Measurements from ENCODE around the gene POLN. TPM values are rescaled to one million over a fixed set of nuclear protein-coding genes. Genes with fewer than 3 reads are reported as not detected.

The POLN gene
- total RNA-seq, 1 experiment from 2014 or later = 3.5 TPM

GRCh38 chr4:2141022-2141761, 100.7 kb downstream of the POLN start:
- H3K4me1 Mint-ChIP-seq = peaks cover 14% of the 10 kb centered on the region
- ATAC-seq (no peak), DNase-seq (ENCODE audit: low spot score) (no peak)
- no peak overlapping the region for H3K27ac Mint-ChIP-seq
- no peaks in the 10 kb centered on the region for H3K36me3 Mint-ChIP-seq
- ChIA-PET CTCF (interaction anchor here (1.0 to 1.2 kb wide), 2 partner anchors 10 to 46 kb away, joined by 3 to 4 read pairs; no protein-coding TSS in a partner anchor), POLR2A (no interaction called here)
- peaks cover 98% of the 10 kb centered on the region for H3K27me3 Mint-ChIP-seq (ENCODE audit: low read depth)
- no peak for TF ChIP-seq MAX (CRISPR knock-in tag; IDR thresholded peaks at IDR 0.05)
- no peak for TF ChIP-seq GRHL2 (CRISPR knock-in tag; IDR thresholded peaks at IDR 0.05; ENCODE audit: insufficient replicate concordance, severe bottlenecking)
- TF ChIP-seq RELA (CRISPR knock-in tag; IDR thresholded peaks at IDR 0.05; ENCODE audit: borderline replicate concordance) = no peak
- TF ChIP-seq JAZF1 (CRISPR knock-in tag; IDR thresholded peaks at IDR 0.05) = no peak
- TF ChIP-seq NR2C2 (CRISPR knock-in tag; IDR thresholded peaks at IDR 0.05) = no peak
- TF ChIP-seq ELF4 (CRISPR knock-in tag; IDR thresholded peaks at IDR 0.05; ENCODE audit: low read depth) = no peak
- no peak for TF ChIP-seq PRRX2 (CRISPR knock-in tag; IDR thresholded peaks at IDR 0.05)
- no peak for TF ChIP-seq ZNF532 (CRISPR knock-in tag; IDR thresholded peaks at IDR 0.05; ENCODE audit: borderline replicate concordance)
- TF ChIP-seq ETV6 (CRISPR knock-in tag; IDR thresholded peaks at IDR 0.05) = no peak
- no peak for TF ChIP-seq NFATC4 (CRISPR knock-in tag; IDR thresholded peaks at IDR 0.05)
- TF ChIP-seq USF1 (CRISPR knock-in tag; IDR thresholded peaks at IDR 0.05) = no peak
- no peak for TF ChIP-seq ATF3 (CRISPR knock-in tag; conservative IDR thresholded peaks at IDR 0.05)
- no peak for TF ChIP-seq MYBL2 (CRISPR knock-in tag; IDR thresholded peaks at IDR 0.05)
- TF ChIP-seq ZNF416 (CRISPR knock-in tag; IDR thresholded peaks at IDR 0.05) = no peak
- no peak for TF ChIP-seq ZNF423 (CRISPR knock-in tag; IDR thresholded peaks at IDR 0.05)
- TF ChIP-seq SMAD3 (CRISPR knock-in tag; IDR thresholded peaks at IDR 0.05; ENCODE audit: borderline replicate concordance) = no peak
- TF ChIP-seq KAT7 (CRISPR knock-in tag; IDR thresholded peaks at IDR 0.05; ENCODE audit: borderline replicate concordance) = no peak
- TF ChIP-seq FOXP1 (CRISPR knock-in tag; IDR thresholded peaks at IDR 0.05; ENCODE audit: borderline replicate concordance) = no peak
- no peak overlapping the region for H3K4me3 Mint-ChIP-seq
- no peaks in the 10 kb centered on the region for H3K9me3 Mint-ChIP-seq

GRCh38 chr4:2138846-2139500, 102.9 kb downstream of the POLN start:
- Mint-ChIP-seq H3K27ac (no peak overlapping the region), H3K9me3 (peaks cover under 1% of the 10 kb centered on the region), H3K4me1 (peaks cover 14% of the 10 kb centered on the region), H3K27me3 (ENCODE audit: low read depth) (peaks cover 99% of the 10 kb centered on the region), H3K4me3 (no peak overlapping the region), H3K36me3 (no peaks in the 10 kb centered on the region)
- DNase-seq (ENCODE audit: low spot score) (no peak), ATAC-seq (no peak)
- POLR2A ChIA-PET = no interaction called here
- CTCF ChIA-PET = interaction anchor here (0.6 to 1.5 kb wide), 2 partner anchors 13 to 81 kb away, joined by 3 to 4 read pairs; no protein-coding TSS in a partner anchor
- TF ChIP-seq ZNF263 (CRISPR knock-in tag; IDR thresholded peaks at IDR 0.05; ENCODE audit: low read depth) (no peak), FOXP1 (CRISPR knock-in tag; IDR thresholded peaks at IDR 0.05; ENCODE audit: borderline replicate concordance) (no peak), ZSCAN18 (CRISPR knock-in tag; IDR thresholded peaks at IDR 0.05) (no peak), ARID4B (CRISPR knock-in tag; IDR thresholded peaks at IDR 0.05; ENCODE audit: borderline replicate concordance) (no peak)

Data from WTC11 (cell line).